Mesothelial cell of epicardium (in vitro differentiated cells): ENCODE measurements around the gene PRDM16. TPM values are rescaled to one million over a fixed set of nuclear protein-coding genes. Genes with fewer than 3 reads are reported as not detected.

Experiments
- DNase-seq, 2 experiments: peaks; one replicate each; pipeline ENCODE4 v3.0.0; 2021; ENCODE audit warnings: low spot score in 2 of 2; ENCODE audit not compliant: unreplicated experiment in 2 of 2
- H3K27ac Mint-ChIP-seq: 2 replicates; pipeline ENCODE4 v1.8.0; 2021; ENCODE audit warnings: mixed read lengths
- H3K27me3 Mint-ChIP-seq: 2 replicates; pipeline ENCODE4 v1.8.0; 2021; ENCODE audit warnings: low read depth, mixed read lengths
- H3K36me3 Mint-ChIP-seq: 2 replicates; pipeline ENCODE4 v1.8.0; 2021; ENCODE audit warnings: mixed read lengths
- H3K4me1 Mint-ChIP-seq: 2 replicates; pipeline ENCODE4 v1.8.0; 2021; ENCODE audit warnings: mixed read lengths
- H3K4me3 Mint-ChIP-seq: 2 replicates; pipeline ENCODE4 v1.8.0; 2021; ENCODE audit warnings: mild to moderate bottlenecking, moderate library complexity, mixed read lengths
- H3K9me3 Mint-ChIP-seq: 2 replicates; pipeline ENCODE4 v1.8.0; 2021; ENCODE audit warnings: mixed read lengths
- CTCF ChIP-seq: fragments of 200-600 bp; sonication (generic); IDR thresholded peaks from one replicate; pipeline ENCODE4 v1.5.0; 2021; ENCODE audit warnings: antibody characterized with exemption; ENCODE audit not compliant: unreplicated experiment
- total RNA-seq: library from RNA; stranded (reverse); gene quantifications from 3 replicates; pipeline ENCODE4 v1.2.1, GENCODE V29; 2021

PRDM16 gene
- total RNA-seq, 1 donor from 2014 or later = 1.4 TPM

GRCh38 chr1:3438661-3439180, 369.7 kb downstream of the PRDM16 start:
- no peak for DNase-seq
- Mint-ChIP-seq H3K4me1 (peaks cover 14% of the 10 kb centered on the region), H3K27ac (no peak overlapping the region), H3K4me3 (no peak overlapping the region), H3K27me3 (peaks cover 42% of the 10 kb centered on the region), H3K36me3 (no peaks in the 10 kb centered on the region), H3K9me3 (no peaks in the 10 kb centered on the region)
- TF ChIP-seq CTCF = no peak

DNA sequence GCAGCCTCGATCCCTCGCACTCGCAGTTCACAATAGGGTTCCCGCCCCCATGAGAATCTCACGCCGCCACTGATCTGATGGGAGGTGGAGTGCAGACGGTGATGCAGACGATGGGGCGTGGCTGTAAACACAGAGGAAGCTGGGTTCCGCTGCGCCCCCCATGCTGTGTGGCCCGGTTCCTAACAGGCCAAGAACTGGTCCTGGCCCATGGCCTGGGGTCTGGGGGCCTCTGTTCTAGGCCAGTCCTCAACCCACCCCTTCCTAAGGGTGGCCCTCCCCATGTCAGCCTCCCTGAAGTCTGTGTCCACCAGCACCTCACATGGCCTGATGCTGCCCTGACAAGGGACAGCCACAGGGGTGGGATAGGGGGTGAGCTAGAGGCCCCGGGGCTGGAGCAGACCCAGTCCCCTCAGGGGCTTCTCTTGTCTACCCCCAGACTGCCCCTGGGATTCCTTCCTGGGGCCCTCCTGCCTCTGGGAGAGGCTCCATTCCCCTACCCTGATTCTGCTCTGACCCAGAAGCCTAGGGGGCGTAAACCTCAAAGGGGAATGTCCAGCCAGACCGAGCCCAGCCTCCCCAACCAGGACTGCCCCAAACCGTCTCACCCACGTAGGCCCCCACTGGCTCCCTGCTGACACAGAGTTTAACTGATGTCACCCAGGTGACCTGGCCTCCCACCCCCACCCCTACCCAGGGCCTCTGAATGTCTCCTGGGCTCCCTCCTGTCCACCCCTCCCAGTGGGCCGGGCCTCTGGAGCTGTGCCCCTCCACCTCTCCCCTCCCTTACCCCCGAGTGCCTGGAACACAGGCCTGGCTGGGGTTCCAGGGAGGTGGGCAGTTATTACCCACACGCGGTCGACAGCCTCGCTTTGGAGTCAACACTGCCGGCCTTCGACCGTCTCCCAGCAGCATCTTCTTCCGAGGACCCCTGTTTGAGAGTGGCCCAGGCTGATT, 370.6 kb downstream of the PRDM16 start:
- no peak for TF ChIP-seq CTCF

GRCh38 chr1:3440300-3440681, 371.3 kb downstream of the PRDM16 start:
- no peak overlapping the region for H3K4me3 Mint-ChIP-seq
- DNase-seq = no peak
- TF ChIP-seq CTCF = no peak
- H3K36me3 Mint-ChIP-seq = no peaks in the 10 kb centered on the region
- H3K27me3 Mint-ChIP-seq = peaks cover 50% of the 10 kb centered on the region
- H3K9me3 Mint-ChIP-seq = no peaks in the 10 kb centered on the region
- no peak overlapping the region for H3K27ac Mint-ChIP-seq
- peaks cover 14% of the 10 kb centered on the region for H3K4me1 Mint-ChIP-seq

More for the DNA sequence above, 370.6 kb downstream of the PRDM16 start:
- Mint-ChIP-seq H3K27ac (no peak overlapping the region), H3K27me3 (peaks cover 51% of the 10 kb centered on the region), H3K36me3 (no peaks in the 10 kb centered on the region), H3K4me1 (peaks cover 14% of the 10 kb centered on the region), H3K4me3 (no peak overlapping the region), H3K9me3 (no peaks in the 10 kb centered on the region)
- no peak for DNase-seq

DNA sequence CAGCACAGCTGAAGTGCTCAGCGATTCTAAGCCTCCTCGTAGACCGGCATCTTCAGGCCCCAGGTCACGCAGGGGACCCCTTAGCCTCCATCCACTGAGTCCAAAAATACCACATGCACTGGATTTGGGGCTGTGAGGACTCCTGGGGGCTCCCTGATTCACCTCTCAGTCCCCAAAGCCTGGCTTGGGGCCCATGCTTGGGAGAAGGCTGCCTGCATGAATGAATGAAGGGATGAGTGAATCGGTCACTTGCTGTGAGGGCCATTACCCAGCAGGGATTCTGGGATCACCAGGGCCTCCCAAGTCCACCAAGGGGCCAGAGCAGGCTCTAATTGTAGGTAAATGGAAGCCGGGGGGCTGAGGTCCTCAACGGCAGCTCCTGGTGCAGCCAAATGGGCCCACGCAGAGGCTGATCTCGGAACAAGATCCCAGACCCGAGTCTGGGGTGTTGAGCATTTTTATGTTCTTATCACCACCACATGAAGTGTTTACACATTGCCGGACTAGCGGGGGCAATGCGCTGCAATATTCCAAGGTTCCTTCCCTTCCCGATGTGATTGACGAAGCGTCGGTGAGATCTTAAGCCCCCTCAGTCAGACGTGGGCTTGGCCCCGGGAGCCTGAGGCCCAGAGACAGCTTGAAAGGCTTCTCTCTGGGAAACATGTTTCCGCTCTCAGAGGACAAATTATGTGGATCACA, 371.9 kb downstream of the PRDM16 start:
- H3K27ac Mint-ChIP-seq = no peak overlapping the region
- no peaks in the 10 kb centered on the region for H3K9me3 Mint-ChIP-seq
- peaks cover 51% of the 10 kb centered on the region for H3K27me3 Mint-ChIP-seq
- no peak for TF ChIP-seq CTCF
- peaks cover 14% of the 10 kb centered on the region for H3K4me1 Mint-ChIP-seq
- H3K36me3 Mint-ChIP-seq = no peaks in the 10 kb centered on the region
- H3K4me3 Mint-ChIP-seq = no peak overlapping the region
- no peak for DNase-seq

- Mint-ChIP-seq H3K4me1 (peaks cover 14% of the 10 kb centered on the region), H3K27me3 (peaks cover 46% of the 10 kb centered on the region), H3K4me3 (no peak overlapping the region), H3K9me3 (no peaks in the 10 kb centered on the region), H3K27ac (no peak overlapping the region), H3K36me3 (no peaks in the 10 kb centered on the region)
- TF ChIP-seq CTCF = no peak
- no peak for DNase-seq
Measured at GRCh38 chr1:3441410-3441847, 372.4 kb downstream of the PRDM16 start.
